Parathyroid adenoma (tissue), 2 donors: ENCODE data around the gene PARVA.

ENCODE experiments used
- H2AFZ ChIP-seq: fragments of 300-600 bp; sonication (generic); one replicate; pipeline ENCODE4 v1.7.0; 2017; ENCODE audit warnings: antibody characterized with exemption, mild to moderate bottlenecking
- H3K27ac ChIP-seq: fragments of 300-600 bp; sonication (generic); one replicate; pipeline ENCODE4 v1.7.0; 2017
- H3K27me3 ChIP-seq: fragments of 300-600 bp; sonication (generic); one replicate; pipeline ENCODE4 v1.7.0; 2017; ENCODE audit warnings: low read length; ENCODE audit not compliant: control insufficient read depth, insufficient read depth
- H3K36me3 ChIP-seq: fragments of 300-600 bp; sonication (generic); one replicate; pipeline ENCODE4 v1.7.0; 2017; ENCODE audit warnings: low read length; ENCODE audit not compliant: control insufficient read depth, insufficient read depth
- H3K4me1 ChIP-seq: fragments of 300-600 bp; sonication (generic); one replicate; pipeline ENCODE4 v1.7.0; 2017; ENCODE audit warnings: control low read depth
- H3K4me2 ChIP-seq: fragments of 300-600 bp; sonication (generic); one replicate; pipeline ENCODE4 v1.7.0; 2017; ENCODE audit warnings: low read length
- H3K4me3 ChIP-seq: fragments of 300-600 bp; sonication (generic); one replicate; pipeline ENCODE4 v1.7.0; 2017; ENCODE audit warnings: low read depth, low read length
- H3K79me2 ChIP-seq: fragments of 300-600 bp; sonication (generic); one replicate; pipeline ENCODE4 v1.7.0; 2017; ENCODE audit warnings: control low read depth
- H3K9ac ChIP-seq: fragments of 300-600 bp; sonication (generic); one replicate; pipeline ENCODE4 v1.7.0; 2017; ENCODE audit warnings: mild to moderate bottlenecking
- H3K9me3 ChIP-seq: fragments of 300-600 bp; sonication (generic); one replicate; pipeline ENCODE4 v1.7.0; 2017; ENCODE audit warnings: low read length; ENCODE audit not compliant: control insufficient read depth
- TF ChIP-seq, protein P1 (sequence below): fragments of 300-600 bp; sonication (generic); IDR thresholded peaks from one replicate; pipeline ENCODE4 v1.7.0; 2017; ENCODE audit warnings: antibody characterized with exemption, mild to moderate bottlenecking
- donor health status: primary hyperparathyroidism.

Gene PARVA

DNA sequence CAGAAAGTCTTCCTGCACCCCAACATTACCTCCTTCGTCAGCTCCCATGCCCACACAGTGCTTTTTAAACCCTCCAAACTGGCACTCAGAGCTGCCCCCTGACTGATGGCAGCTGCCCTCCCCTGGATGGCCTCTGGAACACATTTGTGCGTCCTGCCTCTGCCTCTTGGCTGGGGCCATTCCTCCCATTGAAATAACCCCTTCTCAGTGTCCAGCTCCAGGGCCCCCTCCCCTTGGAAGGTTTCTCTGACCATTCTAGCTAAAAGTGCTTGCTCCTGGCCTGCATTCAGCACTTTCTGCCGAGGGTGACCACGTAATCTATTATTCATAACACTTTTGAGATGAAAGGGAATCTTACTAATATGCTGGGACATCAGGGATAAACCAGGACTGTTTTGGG lies 130.0 kb downstream of the PARVA start:
- H3K27ac ChIP-seq: no peak overlapping the region

GRCh38 chr11:12508151-12508751 lies 130.9 kb downstream of the PARVA start:
- H3K4me1 ChIP-seq: peaks cover 2% of the 10 kb centered on the region

More for the DNA sequence above, 130.0 kb downstream of the PARVA start:
- TF ChIP-seq, protein P1, sequence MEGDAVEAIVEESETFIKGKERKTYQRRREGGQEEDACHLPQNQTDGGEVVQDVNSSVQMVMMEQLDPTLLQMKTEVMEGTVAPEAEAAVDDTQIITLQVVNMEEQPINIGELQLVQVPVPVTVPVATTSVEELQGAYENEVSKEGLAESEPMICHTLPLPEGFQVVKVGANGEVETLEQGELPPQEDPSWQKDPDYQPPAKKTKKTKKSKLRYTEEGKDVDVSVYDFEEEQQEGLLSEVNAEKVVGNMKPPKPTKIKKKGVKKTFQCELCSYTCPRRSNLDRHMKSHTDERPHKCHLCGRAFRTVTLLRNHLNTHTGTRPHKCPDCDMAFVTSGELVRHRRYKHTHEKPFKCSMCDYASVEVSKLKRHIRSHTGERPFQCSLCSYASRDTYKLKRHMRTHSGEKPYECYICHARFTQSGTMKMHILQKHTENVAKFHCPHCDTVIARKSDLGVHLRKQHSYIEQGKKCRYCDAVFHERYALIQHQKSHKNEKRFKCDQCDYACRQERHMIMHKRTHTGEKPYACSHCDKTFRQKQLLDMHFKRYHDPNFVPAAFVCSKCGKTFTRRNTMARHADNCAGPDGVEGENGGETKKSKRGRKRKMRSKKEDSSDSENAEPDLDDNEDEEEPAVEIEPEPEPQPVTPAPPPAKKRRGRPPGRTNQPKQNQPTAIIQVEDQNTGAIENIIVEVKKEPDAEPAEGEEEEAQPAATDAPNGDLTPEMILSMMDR: no peak
- Histone ChIP-seq H3K36me3 (no peaks in the 10 kb centered on the region), H3K4me1 (peaks cover 2% of the 10 kb centered on the region), H3K79me2 (no peaks in the 10 kb centered on the region), H3K27me3 (no peaks in the 10 kb centered on the region), H3K4me2 (no peak overlapping the region), H3K9ac (no peak overlapping the region), H3K4me3 (no peak overlapping the region), H2AFZ (no peak overlapping the region), H3K9me3 (no peaks in the 10 kb centered on the region)

DNA sequence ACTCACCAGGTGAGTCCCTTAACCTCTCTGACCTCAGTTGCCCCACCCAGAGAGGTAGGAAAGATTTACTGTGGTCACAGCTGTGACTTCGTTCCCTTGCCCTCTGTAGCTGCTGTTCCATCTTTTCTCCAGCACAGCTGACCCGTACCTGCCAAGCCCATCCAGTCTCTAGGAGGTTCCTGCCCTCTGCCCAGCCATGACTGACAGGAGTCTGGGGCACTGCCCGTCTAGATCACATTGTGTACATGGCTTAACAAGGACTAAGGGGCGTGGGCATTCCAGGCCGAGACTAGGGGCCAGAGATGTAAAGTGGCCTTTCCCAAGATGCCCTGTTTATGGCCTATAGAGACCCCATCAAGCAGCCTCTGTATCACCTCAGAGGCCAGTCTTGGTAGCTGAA lies 132.0 kb downstream of the PARVA start:
- Histone ChIP-seq H3K4me1 (peaks cover 2% of the 10 kb centered on the region), H3K36me3 (no peaks in the 10 kb centered on the region)
- TF ChIP-seq, protein P1: no peak

More at GRCh38 chr11:12508151-12508751, 130.9 kb downstream of the PARVA start:
- no peaks in the 10 kb centered on the region for H3K36me3 ChIP-seq
- peak overlapping the region; percentile 31 for H3K4me3 ChIP-seq
- TF ChIP-seq, protein P1: no peak
- H3K27ac ChIP-seq: peak overlapping the region; percentile 41
- H3K9ac ChIP-seq: no peak overlapping the region
- H2AFZ ChIP-seq: peak overlapping the region; percentile 3
- peak overlapping the region; percentile 47 for H3K4me2 ChIP-seq
- no peaks in the 10 kb centered on the region for H3K79me2 ChIP-seq
- no peaks in the 10 kb centered on the region for H3K27me3 ChIP-seq
- H3K9me3 ChIP-seq: no peaks in the 10 kb centered on the region

GRCh38 chr11:12512132-12512531 lies 134.8 kb downstream of the PARVA start:
- Histone ChIP-seq H3K9ac (no peak overlapping the region), H3K79me2 (no peaks in the 10 kb centered on the region), H2AFZ (no peak overlapping the region), H3K4me2 (no peak overlapping the region), H3K27ac (no peak overlapping the region), H3K9me3 (no peaks in the 10 kb centered on the region), H3K36me3 (no peaks in the 10 kb centered on the region), H3K27me3 (no peaks in the 10 kb centered on the region), H3K4me1 (peaks cover 2% of the 10 kb centered on the region), H3K4me3 (no peak overlapping the region)
- TF ChIP-seq, protein P1: no peak

More for the DNA sequence above, 132.0 kb downstream of the PARVA start:
- H2AFZ ChIP-seq: no peak overlapping the region
- no peaks in the 10 kb centered on the region for H3K79me2 ChIP-seq
- H3K4me3 ChIP-seq: no peak overlapping the region
- no peak overlapping the region for H3K4me2 ChIP-seq
- H3K27ac ChIP-seq: peak overlapping the region; percentile 1
- H3K9me3 ChIP-seq: no peaks in the 10 kb centered on the region
- H3K27me3 ChIP-seq: no peaks in the 10 kb centered on the region
- no peak overlapping the region for H3K9ac ChIP-seq

GRCh38 chr11:12512826-12513395 lies 135.5 kb downstream of the PARVA start:
- no peaks in the 10 kb centered on the region for H3K9me3 ChIP-seq
- H3K36me3 ChIP-seq: no peaks in the 10 kb centered on the region
- no peak overlapping the region for H2AFZ ChIP-seq
- no peak overlapping the region for H3K4me2 ChIP-seq
- no peak overlapping the region for H3K9ac ChIP-seq
- peaks cover 2% of the 10 kb centered on the region for H3K4me1 ChIP-seq
- TF ChIP-seq, protein P1: no peak
- no peaks in the 10 kb centered on the region for H3K79me2 ChIP-seq
- no peak overlapping the region for H3K4me3 ChIP-seq
- H3K27me3 ChIP-seq: no peaks in the 10 kb centered on the region
- no peak overlapping the region for H3K27ac ChIP-seq
